Measurements from ENCODE around the gene RALGPS2. TPM values are rescaled to one million over a fixed set of nuclear protein-coding genes. Genes with fewer than 3 reads are reported as not detected.
"Not testable (repeated sequence)": the region's sequence is repeated elsewhere in the genome, so short reads cannot be mapped to it uniquely, and the experiment has no call there.

RALGPS2 gene
- total RNA-seq, 1 donor from 2014 or later: 64.8 TPM

DNA sequence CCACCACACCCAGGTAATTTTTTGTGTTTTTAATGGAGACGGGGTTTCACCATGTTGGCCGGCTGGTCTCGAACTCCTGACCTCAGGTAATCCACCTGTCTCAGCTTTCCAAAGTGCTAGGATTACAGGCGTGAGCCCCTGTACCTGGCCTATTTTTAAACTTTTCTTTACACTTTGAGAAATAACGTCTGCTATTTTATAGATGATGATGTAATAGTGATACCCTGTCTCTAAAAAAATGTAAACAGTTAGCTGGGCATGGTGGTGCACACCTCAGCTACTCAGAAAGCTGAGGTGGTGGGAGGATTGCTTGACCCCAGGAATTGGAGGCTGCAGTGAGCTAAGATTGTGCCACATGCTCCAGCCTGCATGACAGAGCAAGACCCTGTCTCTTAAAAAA, 47.9 kb downstream of the RALGPS2 start:
- FAIRE-seq (no peak), DNase-seq (ENCODE audit: low spot score in 2 of 2) (no peak)

DNA sequence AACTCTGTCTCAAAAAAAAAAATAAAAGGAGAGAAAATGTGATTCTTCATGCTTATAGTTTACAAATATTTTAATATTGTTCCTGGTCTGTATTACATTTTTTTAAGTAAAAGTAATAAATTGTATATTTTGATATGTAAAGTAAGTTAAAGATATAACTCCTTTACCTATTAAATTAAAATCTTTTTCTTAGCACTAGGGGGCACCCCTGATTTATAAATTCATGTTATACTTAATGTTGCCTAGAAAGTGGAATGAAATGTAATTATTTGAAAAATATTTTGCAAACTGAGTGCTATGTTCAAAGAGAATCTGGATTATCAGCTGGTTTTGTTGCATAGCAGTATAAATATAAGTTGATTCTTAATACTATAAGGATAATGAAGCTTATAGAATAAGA, 49.2 kb downstream of the RALGPS2 start:
- FAIRE-seq: peak; percentile 88

DNA sequence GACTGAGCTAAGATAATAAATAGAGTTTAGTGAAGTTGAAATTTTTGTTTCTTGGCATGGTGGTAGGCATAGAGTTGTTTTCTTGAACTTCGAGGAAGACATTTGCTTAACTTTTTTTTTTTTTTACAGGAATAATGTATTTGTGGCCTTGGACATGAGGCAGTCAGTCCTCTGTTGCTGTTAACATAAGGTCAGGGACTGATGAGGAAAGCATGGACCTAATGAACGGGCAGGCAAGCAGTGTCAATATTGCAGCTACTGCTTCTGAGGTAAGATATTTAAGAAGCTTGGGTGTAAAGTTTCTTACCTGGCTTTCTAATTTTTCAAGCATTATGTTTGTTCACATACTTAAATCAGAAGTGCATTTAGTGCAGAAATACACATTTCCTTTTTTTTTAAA, 51.5 kb downstream of the RALGPS2 start:
- FAIRE-seq (no peak), DNase-seq (ENCODE audit: low spot score in 2 of 2) (no peak)

More for the DNA sequence above, 49.2 kb downstream of the RALGPS2 start:
- DNase-seq (ENCODE audit: low spot score in 2 of 2): no peak

DNA sequence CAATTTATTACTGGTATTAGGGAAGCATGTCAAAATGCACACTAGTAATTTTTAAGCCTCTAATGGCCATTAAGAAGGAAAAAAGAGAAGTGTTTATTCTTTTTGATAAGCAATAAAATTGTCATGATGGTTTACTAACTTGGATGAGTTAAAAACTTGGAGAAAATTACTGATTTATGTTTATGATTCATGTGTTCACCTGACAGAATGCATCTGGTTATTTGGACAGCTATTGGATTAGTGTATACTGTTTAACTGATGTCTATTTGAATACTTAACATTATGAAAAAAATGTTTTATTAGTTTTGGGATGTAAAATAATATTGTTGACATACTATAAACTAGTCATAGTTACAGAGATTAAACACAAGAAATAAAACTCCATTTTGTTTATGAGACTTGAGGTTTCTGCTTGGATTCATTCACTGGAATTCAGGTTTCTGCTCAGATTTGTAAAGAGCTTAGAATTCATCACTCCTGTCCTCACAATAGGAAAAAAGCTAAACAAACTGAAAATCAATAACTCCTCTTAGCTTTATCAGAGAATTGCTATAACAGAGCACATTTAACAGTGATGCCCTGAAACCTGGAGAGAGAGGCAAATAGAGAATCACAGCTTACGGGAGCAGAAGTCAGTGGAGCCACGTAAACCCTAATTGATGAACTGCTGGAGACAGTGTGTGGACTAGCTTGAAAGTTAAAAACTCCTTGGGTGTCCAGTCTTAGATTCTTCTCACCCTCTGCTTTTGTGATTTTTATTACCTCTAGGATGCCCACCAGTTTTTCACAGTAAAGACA, 56.7 kb downstream of the RALGPS2 start:
- no peak for DNase-seq (ENCODE audit: low spot score in 2 of 2)
- FAIRE-seq: no peak

DNA sequence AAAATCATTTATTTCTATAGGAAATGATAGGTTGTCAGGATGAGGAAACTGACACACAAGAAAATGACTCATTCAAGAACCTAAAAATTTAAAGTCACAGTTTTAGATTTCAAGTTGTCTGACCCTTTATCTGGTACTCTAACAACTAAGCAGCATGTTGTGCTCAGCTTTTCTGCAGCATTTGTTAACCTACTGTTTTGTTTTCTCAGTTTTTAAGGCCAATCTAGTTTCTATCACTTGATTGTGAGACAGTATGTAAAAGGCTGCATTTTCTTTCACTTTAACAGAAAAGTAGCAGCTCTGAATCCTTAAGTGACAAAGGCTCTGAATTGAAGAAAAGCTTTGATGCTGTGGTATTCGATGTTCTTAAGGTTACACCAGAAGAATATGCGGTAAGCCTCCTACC, 59.1 kb downstream of the RALGPS2 start:
- no peak for DNase-seq (ENCODE audit: low spot score in 2 of 2)
- no peak for FAIRE-seq

DNA sequence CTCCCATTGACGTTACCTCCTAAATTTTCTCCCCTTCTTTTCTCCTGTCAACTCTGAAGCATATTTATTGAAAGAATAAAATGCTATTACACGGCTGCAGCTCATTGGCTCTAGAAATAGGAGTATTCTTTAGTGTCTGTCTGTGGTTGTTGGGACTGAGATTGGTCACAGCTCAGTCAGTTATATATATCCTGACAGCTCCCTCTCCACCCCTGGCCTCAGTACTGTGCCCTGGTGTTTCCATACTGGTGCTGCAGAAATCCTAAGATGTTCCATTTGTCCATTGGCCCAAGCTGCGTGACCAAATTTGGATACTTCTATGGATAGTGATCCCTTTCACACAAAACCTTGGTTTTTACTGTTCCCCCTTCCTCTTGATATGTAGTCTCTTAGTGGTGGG, 67.3 kb downstream of the RALGPS2 start:
- DNase-seq (ENCODE audit: low spot score in 2 of 2) (no peak), FAIRE-seq (no peak)

DNA sequence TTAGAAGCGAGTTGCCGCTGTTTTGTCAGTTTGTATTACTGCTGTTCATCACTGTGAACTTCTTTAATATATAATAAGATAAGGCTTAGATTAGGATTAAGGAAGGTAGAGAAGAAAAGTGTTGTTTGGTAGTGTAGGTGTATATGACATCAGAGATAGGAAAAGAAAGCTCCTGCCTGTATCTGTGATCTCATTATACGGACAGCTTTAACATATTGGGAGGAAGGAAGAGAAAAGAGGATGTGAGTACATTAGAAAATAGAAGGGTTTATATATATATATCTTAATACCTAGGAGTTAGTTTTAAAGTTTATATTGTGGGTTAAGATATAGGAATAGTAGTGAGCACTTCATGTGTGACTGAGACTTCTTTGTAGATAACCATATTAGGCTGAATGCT, 71.0 kb downstream of the RALGPS2 start:
- DNase-seq (ENCODE audit: low spot score in 2 of 2) (no peak), FAIRE-seq (no peak)

DNA sequence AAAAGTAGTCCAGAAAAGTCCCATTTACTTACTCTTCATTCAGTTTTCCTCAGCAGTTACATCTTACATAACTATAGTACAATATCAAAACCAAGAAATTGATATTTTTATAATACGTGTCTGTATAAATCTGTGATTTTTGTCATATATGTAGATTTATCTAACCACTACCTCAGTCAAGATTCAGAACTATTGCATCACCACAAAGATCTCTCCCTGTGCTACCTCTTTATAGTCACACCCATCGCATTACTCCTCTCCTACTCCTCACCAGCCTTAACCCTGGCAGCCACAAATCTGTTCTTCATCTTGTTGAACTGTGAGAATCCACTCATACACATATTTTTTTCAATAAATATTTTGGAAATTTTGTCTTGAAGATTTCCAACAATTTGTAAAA, 72.5 kb downstream of the RALGPS2 start:
- FAIRE-seq: no peak

DNA sequence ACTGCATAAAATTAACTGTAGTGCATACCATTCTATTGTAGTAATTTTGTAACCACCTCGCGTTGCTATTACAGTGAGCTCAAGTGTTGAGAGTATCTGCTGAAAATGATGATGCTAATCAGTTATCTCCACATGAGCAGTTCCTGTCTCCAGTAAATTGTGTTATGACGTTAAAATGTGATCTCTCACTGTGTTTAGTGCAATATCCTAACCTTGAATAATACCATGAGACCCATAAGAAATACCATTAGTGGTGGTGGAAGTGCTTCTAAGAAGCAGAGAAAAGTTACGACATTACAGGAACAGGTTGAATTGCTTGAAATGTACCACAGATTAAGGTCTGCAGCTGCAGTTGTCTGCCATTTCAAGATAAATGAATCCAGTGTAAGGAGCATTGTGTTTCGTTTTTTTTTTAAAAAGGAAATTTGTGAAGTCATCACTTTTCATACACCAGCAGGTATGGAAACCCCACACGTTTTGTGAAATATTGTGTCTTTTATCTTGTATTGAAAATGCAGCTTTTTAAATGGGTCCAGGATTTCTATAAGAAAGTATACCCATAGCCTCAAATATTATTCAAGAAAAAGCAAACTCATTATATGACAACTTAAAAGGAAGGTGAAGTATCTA, 73.3 kb downstream of the RALGPS2 start:
- no peak for DNase-seq (ENCODE audit: low spot score in 2 of 2)
- FAIRE-seq: no peak

More for the DNA sequence above, 72.5 kb downstream of the RALGPS2 start:
- DNase-seq (ENCODE audit: low spot score in 2 of 2): no peak

DNA sequence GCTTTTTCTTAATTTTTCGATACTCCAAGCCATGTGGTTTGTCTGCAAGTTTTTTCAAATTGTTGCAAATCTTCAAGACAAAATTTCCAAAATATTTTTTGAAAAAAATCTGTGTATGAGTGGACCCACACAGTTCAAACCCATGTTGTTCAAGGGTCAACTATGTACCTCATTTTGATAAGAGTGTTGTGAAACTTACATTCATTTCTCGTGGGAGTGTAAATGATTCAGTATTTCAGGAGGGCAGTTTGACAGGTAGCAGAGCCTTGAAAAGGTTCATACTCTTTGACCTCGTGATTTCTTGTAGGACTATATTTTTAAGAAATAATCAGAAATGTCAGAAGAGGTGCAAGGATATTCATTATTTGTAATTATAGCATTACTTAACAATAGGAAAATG, 77.8 kb downstream of the RALGPS2 start:
- FAIRE-seq (no peak), DNase-seq (ENCODE audit: low spot score in 2 of 2) (no peak)

DNA sequence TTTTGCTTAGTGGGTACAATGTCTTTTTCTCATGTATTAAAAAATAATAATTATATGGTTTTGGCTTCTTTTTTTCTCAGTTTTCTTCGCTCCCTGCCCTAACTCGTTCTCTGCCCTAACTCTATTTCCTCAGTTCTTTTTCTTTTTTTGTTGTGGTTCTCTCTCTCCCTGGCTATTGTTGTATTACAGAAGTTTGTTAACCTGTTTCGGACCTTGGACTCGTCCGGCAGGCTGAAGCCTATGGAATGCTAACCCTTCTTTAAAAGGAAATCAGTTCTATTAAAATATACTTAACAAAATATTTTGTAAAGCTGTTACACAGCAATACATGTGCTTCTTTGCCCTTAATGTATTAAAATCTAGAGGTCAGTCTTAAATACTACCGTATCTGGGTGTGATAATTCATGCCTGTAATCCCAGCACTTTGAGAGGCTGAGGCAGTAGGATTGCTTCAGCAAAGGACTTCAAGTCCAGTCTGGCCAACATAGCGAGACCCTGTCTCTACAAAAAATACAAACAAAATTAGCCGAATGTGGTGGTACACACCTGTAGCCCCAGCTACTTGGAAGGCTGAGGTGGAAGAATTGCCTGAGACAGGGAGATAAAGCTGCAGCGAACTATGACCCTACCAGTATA, 81.7 kb downstream of the RALGPS2 start:
- FAIRE-seq: no peak
- DNase-seq (ENCODE audit: low spot score in 2 of 2): no peak

DNA sequence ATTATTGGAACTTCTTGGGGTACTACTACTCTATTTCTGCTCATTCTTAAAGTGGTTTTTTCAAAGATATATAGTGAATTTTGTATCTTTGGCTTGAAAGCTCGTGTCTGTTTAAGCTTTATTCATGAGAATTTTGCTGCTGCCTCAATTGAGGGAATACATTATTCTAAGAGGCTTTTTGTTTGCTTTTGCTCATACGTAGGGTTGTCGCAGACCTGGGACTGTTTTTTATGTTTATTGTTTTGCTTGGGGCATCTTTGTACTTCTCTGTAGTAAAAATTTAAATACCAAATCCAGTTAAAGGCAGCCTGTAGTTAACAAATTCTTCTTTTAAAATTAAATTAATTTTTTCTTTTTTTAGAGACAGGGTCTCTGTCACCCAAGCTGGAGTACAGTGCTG, 83.5 kb downstream of the RALGPS2 start:
- DNase-seq (ENCODE audit: low spot score in 2 of 2) (no peak), FAIRE-seq (no peak)

DNA sequence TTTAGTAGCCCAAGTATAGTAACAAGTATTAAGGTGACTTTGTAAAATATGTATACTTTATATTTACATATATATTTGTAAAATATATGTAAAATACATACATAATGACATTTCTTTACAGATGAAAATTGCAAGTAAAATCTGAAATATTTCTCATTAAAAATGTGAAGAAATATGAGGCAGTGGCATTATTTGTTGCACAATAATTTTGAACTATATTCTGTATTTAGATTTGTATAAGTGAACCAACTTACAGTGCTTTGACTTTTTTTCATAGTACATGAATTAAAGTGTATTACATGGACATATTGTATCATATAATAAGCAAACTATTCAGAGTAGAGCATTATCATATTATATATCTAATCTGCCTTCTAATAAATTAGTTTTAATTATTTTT, 85.5 kb downstream of the RALGPS2 start:
- no peak for FAIRE-seq
- no peak for DNase-seq (ENCODE audit: low spot score in 2 of 2)

DNA sequence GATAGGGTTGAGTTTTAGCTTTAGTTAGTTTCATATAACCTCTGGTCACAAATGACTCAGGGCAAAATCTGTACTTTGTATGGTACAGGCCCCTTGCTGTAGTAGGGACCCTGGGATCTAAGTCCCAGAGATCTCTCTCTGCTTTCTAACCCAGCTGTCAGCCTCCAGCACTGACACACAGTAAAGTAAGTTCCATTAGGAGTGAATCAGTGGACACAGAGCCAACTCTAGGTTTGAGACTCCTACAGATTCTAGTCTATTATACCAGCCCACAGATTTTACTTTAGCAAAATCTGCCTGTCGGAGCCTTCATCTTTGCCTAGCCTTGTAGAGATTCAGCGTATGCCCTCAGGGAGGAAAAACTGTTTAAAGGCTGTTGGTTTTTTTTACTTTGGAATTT, 93.4 kb downstream of the RALGPS2 start:
- FAIRE-seq: no peak
- DNase-seq (ENCODE audit: low spot score in 2 of 2): no peak

DNA sequence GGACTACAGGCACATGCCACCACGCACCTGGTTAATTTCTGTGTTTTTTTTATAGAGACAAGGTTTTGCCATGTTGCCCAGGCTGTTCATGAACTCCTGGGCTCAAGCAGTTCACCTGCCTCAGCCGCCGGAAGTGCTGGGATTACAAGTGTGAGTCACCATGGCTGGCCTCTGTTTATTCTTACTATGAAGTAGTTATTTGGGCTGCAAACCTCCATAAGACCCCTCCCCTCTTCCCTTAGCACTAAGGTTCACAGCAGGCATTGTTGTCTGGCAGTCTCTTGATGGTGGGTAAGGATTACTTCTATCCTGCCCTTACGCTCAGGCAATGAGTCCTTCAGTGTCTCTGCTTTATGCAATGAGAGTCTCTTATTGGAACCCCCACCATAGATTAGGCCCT, 94.1 kb downstream of the RALGPS2 start:
- no peak for FAIRE-seq
- no peak for DNase-seq (ENCODE audit: low spot score in 2 of 2)

DNA sequence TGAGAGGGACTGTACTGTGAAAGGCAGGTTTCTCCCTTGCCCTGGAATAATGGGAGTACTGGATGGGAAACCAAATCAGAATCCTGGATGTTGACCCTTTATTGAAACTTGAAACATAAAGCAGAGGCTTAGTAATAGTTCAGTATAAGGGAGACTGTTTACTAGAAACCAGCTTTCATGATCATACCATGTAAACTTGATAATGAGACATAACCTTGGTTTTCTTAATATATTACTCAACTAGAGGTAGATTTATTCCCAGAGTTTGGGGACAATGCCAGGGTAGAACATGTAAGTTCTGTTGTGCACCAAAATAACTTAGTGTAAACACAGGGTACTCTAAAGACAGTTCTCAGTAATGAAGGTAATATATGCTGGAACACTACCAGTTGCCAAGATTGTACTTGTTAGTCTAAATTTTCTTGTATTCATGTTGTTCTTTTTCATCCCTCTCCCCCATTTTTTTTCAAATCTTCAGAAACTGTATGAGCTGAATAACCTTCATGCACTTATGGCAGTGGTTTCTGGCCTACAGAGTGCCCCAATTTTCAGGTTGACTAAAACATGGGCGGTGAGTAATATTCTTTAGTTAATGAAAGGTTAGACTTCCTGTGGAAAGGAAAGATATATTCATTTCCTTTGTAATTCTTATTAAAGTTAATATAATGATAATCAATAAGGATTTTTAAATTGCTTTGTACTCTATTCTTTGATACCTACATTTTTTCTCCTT, 96.3 kb downstream of the RALGPS2 start:
- DNase-seq (ENCODE audit: low spot score in 2 of 2) (no peak), FAIRE-seq (no peak)

DNA sequence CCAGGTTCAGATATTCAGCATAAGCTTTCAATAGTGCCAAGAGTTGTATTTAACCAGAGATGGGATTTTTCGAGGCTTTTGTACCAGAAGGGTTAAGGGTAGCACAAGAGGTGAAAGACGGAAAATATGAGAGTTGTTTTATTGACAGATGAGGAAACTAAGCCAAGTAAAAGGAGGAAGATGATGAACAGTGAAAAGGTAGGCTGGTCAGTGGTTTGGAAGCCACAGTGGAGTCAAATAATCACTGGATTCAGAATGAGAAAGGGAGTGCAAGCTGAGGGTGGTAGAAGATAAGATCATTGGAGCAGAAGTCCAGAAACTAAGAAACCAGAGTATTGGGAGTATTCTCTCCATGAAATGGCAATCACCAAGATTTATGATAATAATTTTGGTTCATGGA, 100.1 kb downstream of the RALGPS2 start:
- no peak for FAIRE-seq
- no peak for DNase-seq (ENCODE audit: low spot score in 2 of 2)

DNA sequence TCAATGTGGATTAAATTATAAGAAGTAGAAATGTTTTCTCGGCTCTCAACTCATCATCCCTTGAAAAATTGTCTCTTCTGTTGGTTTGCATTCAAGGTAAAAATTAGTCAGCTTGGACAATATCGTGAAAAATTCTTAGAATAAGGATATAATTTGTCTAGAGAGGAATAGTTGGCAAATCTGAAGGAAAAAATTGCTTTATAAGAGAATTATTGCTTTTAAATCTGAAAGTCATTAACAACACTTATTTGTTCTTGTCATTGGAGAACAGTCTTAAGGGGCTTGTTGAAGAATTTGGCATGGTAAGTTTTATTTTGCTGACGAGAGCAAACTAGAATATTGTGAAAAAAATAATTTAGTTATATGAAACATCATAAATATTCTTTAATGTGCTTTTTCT, 119.4 kb downstream of the RALGPS2 start:
- DNase-seq (ENCODE audit: low spot score in 2 of 2) (no peak), FAIRE-seq (no peak)

DNA sequence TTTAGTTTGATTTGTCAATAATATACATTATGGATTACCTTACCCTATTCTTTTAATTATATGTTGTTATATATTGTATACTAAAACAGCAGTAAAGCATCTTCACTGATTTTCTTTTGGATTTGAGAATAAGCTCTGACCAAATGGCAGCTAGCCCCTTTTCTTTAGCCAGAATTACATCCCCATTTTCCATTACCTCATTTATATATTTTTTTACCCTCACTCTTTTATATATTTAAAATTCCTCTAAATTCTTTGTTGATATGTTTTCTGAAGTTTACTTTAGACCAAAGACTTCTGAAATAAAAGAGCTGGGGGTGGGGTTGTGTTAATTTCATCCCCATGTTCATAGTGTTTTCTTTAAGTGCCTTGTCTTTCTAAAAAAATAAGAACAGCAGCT, 121.3 kb downstream of the RALGPS2 start:
- FAIRE-seq (no peak), DNase-seq (ENCODE audit: low spot score in 2 of 2) (no peak)

DNA sequence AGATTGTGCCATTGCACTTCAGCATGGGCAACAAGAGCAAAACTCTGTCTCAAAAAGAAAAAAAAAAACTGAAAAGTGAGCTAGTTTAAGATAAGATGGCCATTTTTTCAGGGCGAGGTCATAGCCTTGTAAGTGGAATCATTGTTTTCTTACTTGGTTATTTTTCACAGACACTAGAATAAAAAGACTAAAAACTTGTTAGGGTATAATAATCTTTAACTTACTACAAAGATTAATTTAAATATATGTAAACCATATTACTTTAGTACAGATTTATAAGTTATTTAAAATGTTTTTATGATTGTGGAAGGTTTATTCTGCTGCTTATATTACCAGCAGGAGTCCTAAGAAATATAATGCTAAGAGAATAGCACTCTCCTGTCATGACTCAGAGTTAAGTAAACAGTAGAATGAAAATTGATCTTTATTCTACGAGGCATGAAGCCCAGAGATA, 122.4 kb downstream of the RALGPS2 start:
- DNase-seq (ENCODE audit: low spot score in 2 of 2): no peak
- FAIRE-seq: no peak

DNA sequence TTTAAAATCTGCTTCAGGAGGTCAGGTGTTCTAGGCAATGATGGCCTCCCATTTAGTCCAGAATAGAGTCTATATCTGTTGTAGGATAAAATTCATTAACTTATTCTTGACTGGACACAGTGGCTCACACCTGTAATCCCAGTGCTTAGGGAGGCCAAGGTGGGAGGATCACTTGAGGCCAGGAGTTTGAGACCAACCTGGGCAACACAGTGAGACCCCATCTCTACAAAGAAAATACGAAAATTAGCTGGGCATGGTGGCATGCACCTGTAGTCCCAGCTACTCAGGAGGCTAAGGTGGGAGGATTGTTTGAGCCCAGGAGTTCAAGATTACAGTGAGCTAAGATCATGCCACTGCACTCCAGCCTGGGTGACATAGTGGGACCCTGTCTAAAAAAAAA, 122.9 kb downstream of the RALGPS2 start:
- FAIRE-seq; DNase-seq (ENCODE audit: low spot score in 2 of 2): not testable (repeated sequence)

All from frontal cortex (tissue), 4 donors.